ENCODE results near the gene ELAVL2.

The ELAVL2 gene

GRCh38 chr9:23826120-23826629 lies at the start of gene ELAVL2:
Gene ELAVL2 (minus strand): TSS chr9:23826240. CDS start chr9:23762234, 64,006 bp downstream.
- peak; percentile 31 to 42 for DNase-seq

GRCh38 chr9:23858234-23858633 lies 32.2 kb upstream of the ELAVL2 start:
- no peak for DNase-seq

GRCh38 chr9:23855873-23856604 lies 30.0 kb upstream of the ELAVL2 start:
- no peak for DNase-seq

GRCh38 chr9:23850690-23851629 lies 24.9 kb upstream of the ELAVL2 start:
- DNase-seq: peak in 1 of 2 donors; percentile 0

GRCh38 chr9:23850242-23850689 lies 24.2 kb upstream of the ELAVL2 start:
- DNase-seq: no peak

GRCh38 chr9:23849379-23850035 lies 23.5 kb upstream of the ELAVL2 start:
- DNase-seq: no peak

- DNase-seq: no peak
Observed at GRCh38 chr9:23842565-23843129, 16.6 kb upstream of the ELAVL2 start.

- DNase-seq: no peak
Observed at GRCh38 chr9:23841304-23841703, 15.3 kb upstream of the ELAVL2 start.

- no peak for DNase-seq
Observed at GRCh38 chr9:23837038-23837437, 11.0 kb upstream of the ELAVL2 start.

GRCh38 chr9:23830929-23831730 lies 5.1 kb upstream of the ELAVL2 start:
- no peak for DNase-seq

- no peak for DNase-seq
Observed at GRCh38 chr9:23830476-23830805, 4.4 kb upstream of the ELAVL2 start.

GRCh38 chr9:23829580-23830475 lies 3.8 kb upstream of the ELAVL2 start:
- no peak for DNase-seq

GRCh38 chr9:23825700-23826099 lies 340 bp downstream of the ELAVL2 start:
- no peak for DNase-seq

GRCh38 chr9:23824830-23825591 lies 1.0 kb downstream of the ELAVL2 start:
- no peak for DNase-seq

GRCh38 chr9:23823986-23824829 lies 1.8 kb downstream of the ELAVL2 start:
- no peak for DNase-seq

GRCh38 chr9:23823269-23823668 lies 2.8 kb downstream of the ELAVL2 start:
- no peak for DNase-seq

- no peak for DNase-seq
Observed at GRCh38 chr9:23822261-23823169, 3.5 kb downstream of the ELAVL2 start.
